Endothelial cell of umbilical vein (primary cell): ENCODE measurements around the gene RASAL2. TPM values are rescaled to one million over a fixed set of nuclear protein-coding genes. Genes with fewer than 3 reads are reported as not detected.

Experiments
- BruUV-seq: library from RNA; stranded (reverse); fragments of 400-500 nt; replicated peaks from 2 replicates; lab custom pipeline; 2021; lab: Mats Ljungman, UMichigan
- CTCF ChIA-PET: fragments of 300-600, 350-600 bp; sonication (Branson Sonifier 250); formaldehyde crosslinking; loops from one replicate; lab custom pipeline; 2021; ENCODE audit warnings: antibody characterized with exemption, inconsistent platforms; lab: Charles Lee
- POLR2A ChIA-PET: fragments of 300-600, 350-600 bp; sonication (Branson Sonifier 250); formaldehyde crosslinking; loops from one replicate; lab custom pipeline; 2021; ENCODE audit warnings: antibody characterized with exemption, inconsistent platforms; lab: Charles Lee
- DNase-seq: peaks from one replicate; pipeline ENCODE4 v3.0.0-alpha.2; 2011; ENCODE audit warnings: low read depth, low spot score
- FAIRE-seq: peaks from 2 replicates; lab custom pipeline; 2011; peaks lifted over from hg19 to GRCh38; lab: Jason Lieb, UNC
- H2AFZ ChIP-seq: 2 replicates; pipeline ENCODE4 v1.6.0; 2012; ENCODE audit warnings: low read depth, low read length, control low read depth, inconsistent platforms
- H3K27ac ChIP-seq: 2 replicates; pipeline ENCODE4 v1.5.1; 2011; ENCODE audit warnings: low read depth, mild to moderate bottlenecking, control low read depth, low read length, moderate library complexity; ENCODE audit not compliant: insufficient read depth
- H3K27me3 ChIP-seq, 2 experiments: 2 replicates each; pipeline versions ENCODE4 v1.6.0 to v1.6.1; 2011; ENCODE audit warnings: low read length in 2 of 2, mixed read lengths in 1 of 2; ENCODE audit not compliant: control insufficient read depth in 2 of 2, insufficient read depth in 2 of 2
- H3K36me3 ChIP-seq, 2 experiments: 2 replicates in 1 of 2; 3 replicates in 1 of 2; pipeline ENCODE4 v1.5.1; 2011; ENCODE audit warnings: low read length in 2 of 2, mild to moderate bottlenecking in 1 of 2, moderate library complexity in 1 of 2; ENCODE audit not compliant: control insufficient read depth in 2 of 2, insufficient read depth in 2 of 2; ENCODE audit errors: extremely low read depth in 1 of 2
- H3K4me1 ChIP-seq: 3 replicates; pipeline ENCODE4 v1.5.1; 2011; ENCODE audit warnings: mild to moderate bottlenecking, low read length; ENCODE audit not compliant: control insufficient read depth, insufficient read depth; ENCODE audit errors: extremely low read depth
- H3K4me2 ChIP-seq: 2 replicates; pipeline ENCODE4 v1.6.1; 2011; ENCODE audit warnings: low read length, control low read depth, mixed read lengths; ENCODE audit not compliant: insufficient read depth
- H3K4me3 ChIP-seq, 3 experiments: fragments of 200-600 bp in 1 of 3; sonication (generic), shearing (Covaris generic) in 1 of 3; replicated peaks in 1 of 3; 2 replicates each; pipeline ENCODE4 v1.5.1; 2011 to 2016; ENCODE audit warnings: control low read depth in 3 of 3, low read length in 3 of 3, mild to moderate bottlenecking in 2 of 3, inconsistent platforms in 1 of 3, low read depth in 1 of 3, moderate library complexity in 1 of 3; ENCODE audit not compliant: insufficient read depth in 1 of 3
- H3K79me2 ChIP-seq: 2 replicates; pipeline ENCODE4 v1.6.0; 2012; ENCODE audit warnings: low read length, inconsistent platforms; ENCODE audit not compliant: control insufficient read depth, insufficient read depth
- H3K9ac ChIP-seq: replicated peaks from 2 replicates; pipeline ENCODE3; 2011; ENCODE audit warnings: low read length, control low read depth; ENCODE audit not compliant: insufficient read depth; ENCODE audit errors: extremely low read depth
- H3K9me1 ChIP-seq: replicated peaks from 3 replicates; pipeline ENCODE4 v1.6.0; 2011; ENCODE audit warnings: mild to moderate bottlenecking, low read length; ENCODE audit not compliant: control insufficient read depth, insufficient read depth; ENCODE audit errors: extremely low read depth
- H3K9me3 ChIP-seq: replicated peaks from 2 replicates; pipeline ENCODE4 v1.5.1; 2012; ENCODE audit warnings: low read length, inconsistent platforms; ENCODE audit not compliant: control insufficient read depth, insufficient read depth
- H4K20me1 ChIP-seq: replicated peaks from 2 replicates; pipeline ENCODE3; 2011; ENCODE audit warnings: mild to moderate bottlenecking, low read length; ENCODE audit not compliant: control insufficient read depth, insufficient read depth; ENCODE audit errors: extremely low read depth
- EZH2 ChIP-seq: IDR thresholded peaks from 2 replicates; pipeline ENCODE4 v1.6.1; 2012; ENCODE audit warnings: borderline replicate concordance, low read depth, mild to moderate bottlenecking, moderate library complexity, low read length, inconsistent platforms; ENCODE audit not compliant: severe bottlenecking
- FOS ChIP-seq: IDR thresholded peaks from 2 replicates; pipeline ENCODE4 v1.6.1; 2011; ENCODE audit warnings: mild to moderate bottlenecking, low read length, moderate library complexity, borderline replicate concordance; ENCODE audit not compliant: insufficient read depth
- GATA2 ChIP-seq: IDR thresholded peaks from 2 replicates; pipeline ENCODE4 v1.7.0; 2011; ENCODE audit warnings: low read depth, mild to moderate bottlenecking, moderate library complexity, mixed read lengths, low read length; ENCODE audit not compliant: insufficient read length, insufficient read depth
- JUN ChIP-seq: IDR thresholded peaks from 2 replicates; pipeline ENCODE4 v1.6.1; 2011; ENCODE audit warnings: borderline replicate concordance, low read depth; ENCODE audit not compliant: insufficient read length, insufficient read depth
- MYC ChIP-seq: IDR thresholded peaks from one replicate; pipeline ENCODE4 v1.6.1; 2011; ENCODE audit warnings: mild to moderate bottlenecking, low read depth, low read length
- POLR2A ChIP-seq: IDR thresholded peaks from 2 replicates; pipeline ENCODE4 v1.6.1; 2012; ENCODE audit warnings: low read depth, mild to moderate bottlenecking, control low read depth, low read length
- POLR2AphosphoS5 ChIP-seq: IDR thresholded peaks from 2 replicates; pipeline ENCODE4 v1.6.1; 2012; ENCODE audit warnings: low read depth, mild to moderate bottlenecking, control low read depth, low read length, moderate library complexity; ENCODE audit not compliant: insufficient read depth
- dilution Hi-C: fragments of 300-500 bp; cut with MboI; formaldehyde crosslinking; loops from one replicate; pipeline ENCODE4 v1.15.0; 2019; ENCODE audit warnings: low sequenced_read_pairs; ENCODE audit not compliant: extremely low pct_ligation_motif_present
- intact Hi-C: fragments of 100-400 bp; cut with micrococcal nuclease; formaldehyde crosslinking; loops from one replicate; pipeline ENCODE4 v1.10.0; 2022
- polyA plus RNA-seq, 4 experiments: library from polyadenylated mRNA; depleted of rRNA in 3 of 4; stranded (reverse) in 3 of 4; unstranded in 1 of 4; fragments of >200 nt; gene quantifications; 2 replicates each; pipeline versions ENCODE4 v1.2.1 to v1.2.3, GENCODE V29; 2011 to 2012; ENCODE audit warnings: missing spikeins in 1 of 4
- total RNA-seq: library from RNA; stranded (reverse); gene quantifications from 2 replicates; pipeline ENCODE4 v1.2.3, GENCODE V29; 2021
- TF ChIP-seq, protein P1 (sequence below): IDR thresholded peaks from 2 replicates; pipeline ENCODE4 v1.6.1; 2011; ENCODE audit not compliant: insufficient read depth, insufficient read length
- TF ChIP-seq, protein P2 (sequence below), 2 donors: IDR thresholded peaks; 1 replicate in 1 of 2; 2 replicates in 1 of 2; pipeline ENCODE4 v1.5.1; 2011; ENCODE audit warnings: low read length in 2 of 2, mild to moderate bottlenecking in 2 of 2, moderate library complexity in 2 of 2, control low read depth in 1 of 2, inconsistent platforms in 1 of 2, low read depth in 1 of 2; ENCODE audit not compliant: insufficient read depth in 1 of 2; ENCODE audit errors: extremely low read depth in 1 of 2

The RASAL2 gene
- total and polyA plus RNA-seq, 2 donors (not counting 3 experiments of a cell fraction or from before 2014, with no cell fraction given): 12.5 to 15.5 TPM

DNA sequence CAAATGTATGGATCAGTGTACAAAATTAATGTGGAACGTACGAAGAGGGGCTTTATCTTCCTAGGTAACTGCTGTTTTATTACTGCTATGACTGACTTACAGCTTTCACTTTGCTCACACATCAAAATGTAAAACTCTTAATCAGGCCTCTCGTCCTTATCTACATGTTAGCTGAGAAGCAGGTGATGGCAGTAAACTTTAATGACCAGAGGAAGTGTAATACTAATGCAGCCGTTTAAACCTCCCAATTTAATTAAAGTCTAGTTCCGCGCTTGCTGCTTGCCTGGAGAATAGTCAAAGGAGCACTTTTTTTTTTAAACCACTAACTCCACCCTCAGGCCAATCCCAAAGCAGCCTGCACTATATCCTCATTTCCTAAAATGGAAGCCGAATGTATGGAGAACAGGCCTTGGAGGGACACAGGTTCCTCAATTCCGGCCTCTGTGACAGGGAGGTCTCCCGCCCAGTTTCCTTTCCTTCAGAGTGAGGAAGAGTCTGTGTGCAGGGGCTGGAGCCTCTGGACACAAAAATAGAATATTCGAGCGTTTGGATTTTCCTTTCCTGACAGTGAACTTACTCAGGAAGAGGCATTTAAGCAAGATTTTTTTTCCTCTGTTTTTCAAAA, 36.7 kb upstream of the RASAL2 start:
- Histone ChIP-seq H3K79me2 (no peaks in the 10 kb centered on the region), H4K20me1 (no peaks in the 10 kb centered on the region), H3K9me3 (no peaks in the 10 kb centered on the region), H3K27ac (no peak overlapping the region), H3K4me1 (peaks cover 30% of the 10 kb centered on the region), H3K36me3 (no peaks in the 10 kb centered on the region), H2AFZ (peak overlapping the region; percentile 76), H3K9me1 (no peaks in the 10 kb centered on the region), H3K4me2 (no peak overlapping the region), H3K27me3 (no peaks in the 10 kb centered on the region), H3K4me3 (no peak overlapping the region), H3K9ac (no peak overlapping the region)
- dilution Hi-C loops: no loop called here
- FAIRE-seq (no peak), DNase-seq (no peak)
- TF ChIP-seq, protein P1, sequence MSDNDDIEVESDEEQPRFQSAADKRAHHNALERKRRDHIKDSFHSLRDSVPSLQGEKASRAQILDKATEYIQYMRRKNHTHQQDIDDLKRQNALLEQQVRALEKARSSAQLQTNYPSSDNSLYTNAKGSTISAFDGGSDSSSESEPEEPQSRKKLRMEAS: no peak
- TF ChIP-seq, protein P2, sequence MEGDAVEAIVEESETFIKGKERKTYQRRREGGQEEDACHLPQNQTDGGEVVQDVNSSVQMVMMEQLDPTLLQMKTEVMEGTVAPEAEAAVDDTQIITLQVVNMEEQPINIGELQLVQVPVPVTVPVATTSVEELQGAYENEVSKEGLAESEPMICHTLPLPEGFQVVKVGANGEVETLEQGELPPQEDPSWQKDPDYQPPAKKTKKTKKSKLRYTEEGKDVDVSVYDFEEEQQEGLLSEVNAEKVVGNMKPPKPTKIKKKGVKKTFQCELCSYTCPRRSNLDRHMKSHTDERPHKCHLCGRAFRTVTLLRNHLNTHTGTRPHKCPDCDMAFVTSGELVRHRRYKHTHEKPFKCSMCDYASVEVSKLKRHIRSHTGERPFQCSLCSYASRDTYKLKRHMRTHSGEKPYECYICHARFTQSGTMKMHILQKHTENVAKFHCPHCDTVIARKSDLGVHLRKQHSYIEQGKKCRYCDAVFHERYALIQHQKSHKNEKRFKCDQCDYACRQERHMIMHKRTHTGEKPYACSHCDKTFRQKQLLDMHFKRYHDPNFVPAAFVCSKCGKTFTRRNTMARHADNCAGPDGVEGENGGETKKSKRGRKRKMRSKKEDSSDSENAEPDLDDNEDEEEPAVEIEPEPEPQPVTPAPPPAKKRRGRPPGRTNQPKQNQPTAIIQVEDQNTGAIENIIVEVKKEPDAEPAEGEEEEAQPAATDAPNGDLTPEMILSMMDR (IDR thresholded peaks at IDR 0.05; ENCODE audit: extremely low read depth in 1 of 2, insufficient read depth in 1 of 2, low read depth in 1 of 2, low read length in 2 of 2): no peak
- TF ChIP-seq POLR2A: no peak
- TF ChIP-seq JUN: no peak
- TF ChIP-seq EZH2: no peak
- no peak for TF ChIP-seq MYC
- no peak for TF ChIP-seq POLR2AphosphoS5
- TF ChIP-seq GATA2: no peak
- TF ChIP-seq FOS: no peak
- intact Hi-C loops: no loop called here
- POLR2A ChIA-PET: no interaction called here
- BruUV-seq: no TSS peak
- CTCF ChIA-PET: no interaction called here
